GM12878 (cell line): ENCODE data around the gene PDE10A. TPM values are rescaled to one million over a fixed set of nuclear protein-coding genes. Genes with fewer than 3 reads are reported as not detected.
A peak's percentile ranks its signal among the peaks of the same experiment; 100 is the strongest.
"Not testable (repeated sequence)": the region's sequence is repeated elsewhere in the genome, so short reads cannot be mapped to it uniquely, and the experiment has no call there.

ENCODE experiments used
- ATAC-seq: fragments of 200-7000 bp; cut with Tn5 transposase; 3 replicates; pipeline ENCODE4 v1.9.1; 2020; ENCODE audit warnings: mild to moderate bottlenecking, moderate library complexity
- BruUV-seq: library from RNA; stranded (reverse); fragments of 400-500 nt; replicated peaks from 2 replicates; lab custom pipeline; 2021; lab: Mats Ljungman, UMichigan
- CTCF ChIA-PET: fragments of 300-600 bp; sonication (Branson Sonifier 250); formaldehyde crosslinking; extraction: SDS; loops from one replicate; lab custom pipeline; 2021; ENCODE audit warnings: inconsistent platforms; lab: Yijun Ruan, JAX
- POLR2A ChIA-PET: fragments of 350-600 bp; formaldehyde crosslinking; extraction: SDS; loops from one replicate; lab custom pipeline; 2021; ENCODE audit warnings: inconsistent platforms; lab: Charles Lee
- RAD21 ChIA-PET: fragments of 300-600 bp; sonication (Branson Sonifier 250); formaldehyde crosslinking; loops from one replicate; lab custom pipeline; 2023; ENCODE audit warnings: antibody characterized with exemption; ENCODE audit not compliant: unreplicated experiment; lab: Charles Lee
- SMC1A ChIA-PET: fragments of 300-600 bp; sonication (Branson Sonifier 250); formaldehyde crosslinking; loops from one replicate; lab custom pipeline; 2023; ENCODE audit not compliant: unreplicated experiment, uncharacterized antibody; lab: Charles Lee
- DNase-seq: peaks from one replicate; pipeline ENCODE4 v3.0.0-alpha.2; 2011; ENCODE audit warnings: low read depth, low spot score
- FAIRE-seq: peaks from 3 replicates; lab custom pipeline; 2011; peaks lifted over from hg19 to GRCh38; lab: Jason Lieb, UNC
- H2AFZ ChIP-seq: 2 replicates; pipeline ENCODE4 v1.6.0; 2011; ENCODE audit warnings: low read depth, low read length, control low read depth; ENCODE audit not compliant: control insufficient read depth
- H3K27ac ChIP-seq: 2 replicates; pipeline ENCODE4 v1.5.1; 2011; ENCODE audit warnings: control low read depth; ENCODE audit not compliant: control insufficient read depth, insufficient read depth
- H3K27me3 ChIP-seq, 2 experiments: replicated peaks in 1 of 2; 2 replicates each; pipeline versions ENCODE4 v1.6.0 to v1.6.1; 2011; ENCODE audit warnings: low read length in 1 of 2; ENCODE audit not compliant: control insufficient read depth in 2 of 2, insufficient read depth in 2 of 2
- H3K36me3 ChIP-seq, 2 experiments: 2 replicates each; pipeline ENCODE4 v1.5.1; 2011; ENCODE audit warnings: low read length in 1 of 2; ENCODE audit not compliant: control insufficient read depth in 2 of 2, insufficient read depth in 2 of 2
- H3K4me1 ChIP-seq: 2 replicates; pipeline ENCODE4 v1.6.1; 2011; ENCODE audit warnings: mild to moderate bottlenecking, low read length, moderate library complexity, mixed read lengths; ENCODE audit not compliant: control insufficient read depth, insufficient read depth
- H3K4me2 ChIP-seq: 2 replicates; pipeline ENCODE4 v1.6.0; 2011; ENCODE audit warnings: control low read depth; ENCODE audit not compliant: control insufficient read depth, insufficient read depth
- H3K4me3 ChIP-seq: fragments of 200-600 bp; sonication (generic); 2 replicates; pipeline ENCODE4 v1.5.1; 2016
- H3K79me2 ChIP-seq: 2 replicates; pipeline ENCODE4 v1.6.0; 2011; ENCODE audit warnings: low read length; ENCODE audit not compliant: control insufficient read depth, insufficient read depth
- H3K9ac ChIP-seq: 2 replicates; pipeline ENCODE4 v1.8.0; 2011; ENCODE audit warnings: low read length, control low read depth, mixed read lengths; ENCODE audit not compliant: control insufficient read depth, insufficient read depth
- H3K9me3 ChIP-seq: replicated peaks from 3 replicates; pipeline ENCODE4 v1.5.1; 2011; ENCODE audit warnings: mild to moderate bottlenecking, low read length; ENCODE audit not compliant: control insufficient read depth, insufficient read depth
- H4K20me1 ChIP-seq: 2 replicates; pipeline ENCODE4 v1.6.0; 2011; ENCODE audit not compliant: control insufficient read depth, insufficient read depth
- NFYB ChIP-seq: IDR thresholded peaks from 2 replicates; pipeline ENCODE4 v1.6.1; 2011; ENCODE audit warnings: low read depth, mild to moderate bottlenecking, low read length, improper control_type of control experiment, moderate library complexity; ENCODE audit not compliant: insufficient read depth
- PML ChIP-seq: IDR thresholded peaks from 2 replicates; pipeline ENCODE4 v1.6.1; 2012; ENCODE audit warnings: low read length, inconsistent platforms
- SIN3A ChIP-seq: IDR thresholded peaks from 2 replicates; pipeline ENCODE4 v1.6.1; 2012; ENCODE audit warnings: low read depth, low read length, improper control_type of control experiment
- SIX5 ChIP-seq: IDR thresholded peaks from 2 replicates; pipeline ENCODE4 v1.6.1; 2011; ENCODE audit warnings: mild to moderate bottlenecking, low read depth, low read length, moderate library complexity; ENCODE audit not compliant: severe bottlenecking
- ZNF622 ChIP-seq: fragments of 450-650 bp; IDR thresholded peaks from 2 replicates; pipeline ENCODE4 v1.6.1; 2017; ENCODE audit warnings: mild to moderate bottlenecking, inconsistent platforms
- WGBS: methylation state at CpG from one replicate; pipeline ENCODE4 v1.1.6; 2016; ENCODE audit warnings: low lambda C conversion rate; ENCODE audit not compliant: insufficient replicate concordance, insufficient coverage; ENCODE audit errors: missing lambda C conversion rate; 5-methylcytosine and 5-hydroxymethylcytosine counted together
- in situ Hi-C: fragments of 300-500 bp; cut with MboI; formaldehyde crosslinking; loops from 9 replicates; pipeline ENCODE4 v1.14.3; 2018; ENCODE audit warnings: mixed read lengths
- intact Hi-C: fragments of 100-400 bp; cut with micrococcal nuclease; formaldehyde crosslinking; loops from one replicate; pipeline ENCODE4 v1.14.2; 2022; ENCODE audit not compliant: unreplicated experiment
- polyA plus RNA-seq, 11 experiments: library from polyadenylated mRNA; depleted of rRNA in 4 of 11; unstranded in 6 of 11; stranded (reverse) in 5 of 11; fragments of >200 nt; fragmentation: Nextera tagmentation in 4 of 11; fragmentation: Illumina TruSeq in 1 of 11; extraction: Ambion mirVana in 4 of 11; extraction: Trizol in 1 of 11; gene quantifications; 1 replicate in 1 of 11; 2 replicates in 10 of 11; pipeline versions ENCODE4 v1.2.1 to v1.2.3, GENCODE V29; 2011 to 2016; ENCODE audit warnings: inconsistent platforms in 2 of 11, missing spikeins in 2 of 11, low read depth in 1 of 11
- total RNA-seq, 4 experiments: library from RNA; depleted of rRNA in 3 of 4; stranded (reverse); fragments of >200 nt in 3 of 4; fragmentation: Illumina TruSeq in 1 of 4; extraction: Trizol in 1 of 4; gene quantifications; 2 replicates each; pipeline versions ENCODE4 v1.2.1 to v1.2.3, GENCODE V29; 2013 to 2021
- TF ChIP-seq, protein P1 (sequence below): fragments of 450-650 bp; IDR thresholded peaks from 2 replicates; pipeline ENCODE4 v1.6.1; 2017; ENCODE audit warnings: antibody characterized with exemption, mild to moderate bottlenecking, moderate library complexity

Gene PDE10A
- total and polyA plus RNA-seq, 10 of the 15 experiments (the other 5 are each of a cell fraction or from before 2014, with no cell fraction given) = under 0.01 to 1.3 (median 0.03) TPM; not detected in 2

DNA sequence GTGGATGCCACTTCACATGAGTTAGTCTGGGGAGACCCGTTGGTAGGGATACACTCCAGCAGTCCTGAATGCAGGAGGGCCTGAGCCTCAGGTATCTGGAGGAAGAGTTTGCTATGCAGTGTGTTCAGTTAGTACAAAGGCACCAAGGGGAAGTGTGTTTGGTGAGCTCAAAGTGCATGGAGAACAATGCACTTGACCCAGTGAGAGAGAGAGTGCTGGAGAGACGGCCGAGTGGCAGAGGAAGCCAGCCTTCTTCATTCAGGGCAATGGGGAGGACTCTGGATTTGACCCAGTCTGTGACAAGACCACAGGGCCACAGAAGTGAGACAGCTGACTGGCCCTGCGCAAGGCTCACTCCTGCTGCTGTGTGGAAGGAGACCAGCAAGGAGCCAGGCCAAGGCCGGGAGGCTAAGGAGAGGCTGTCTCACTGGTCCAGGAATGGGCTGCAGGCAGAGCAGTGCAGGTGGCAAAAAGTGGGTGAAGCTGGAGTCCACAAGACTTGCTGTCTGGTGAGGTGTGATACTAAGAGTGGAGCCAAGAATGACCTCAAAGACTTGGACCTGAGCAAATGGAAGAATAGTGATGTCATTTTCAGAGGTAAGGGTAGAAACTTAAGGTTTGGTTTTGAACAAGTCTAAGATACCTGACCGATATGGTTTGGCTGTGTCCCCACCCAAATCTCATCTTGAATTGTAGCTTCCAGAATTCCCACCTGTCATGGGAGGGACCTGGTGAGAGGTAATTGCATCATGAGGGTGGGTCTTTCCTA lies 38.0 kb downstream of the PDE10A start (continued):
- no peak for TF ChIP-seq SIN3A

DNA sequence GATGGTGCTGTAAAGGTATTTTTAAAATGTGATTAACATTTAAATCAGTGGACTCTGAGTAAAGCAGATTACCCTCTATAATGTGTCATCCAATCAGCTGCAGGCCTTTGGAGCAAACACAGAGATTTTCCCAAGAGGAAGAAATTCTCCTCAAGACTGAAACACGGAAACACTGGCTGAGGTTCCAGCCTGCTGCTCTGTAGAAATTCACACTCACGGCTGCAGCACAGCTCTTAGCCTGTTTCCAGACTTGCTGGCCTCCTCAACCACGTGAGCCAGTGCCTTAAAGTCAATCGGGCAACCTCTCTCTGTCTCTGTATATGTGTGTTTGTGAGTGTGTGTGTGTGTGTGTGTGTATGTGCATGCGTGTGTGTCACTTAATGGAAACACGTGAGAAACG lies 41.1 kb downstream of the PDE10A start:
- Histone ChIP-seq H3K9me3 (no peaks in the 10 kb centered on the region), H4K20me1 (no peaks in the 10 kb centered on the region), H2AFZ (no peak overlapping the region), H3K79me2 (no peaks in the 10 kb centered on the region), H3K27me3 (no peaks in the 10 kb centered on the region), H3K36me3 (no peaks in the 10 kb centered on the region), H3K4me1 (no peaks in the 10 kb centered on the region), H3K4me3 (no peak overlapping the region), H3K9ac (no peak overlapping the region), H3K27ac (no peak overlapping the region), H3K4me2 (no peak overlapping the region)
- RAD21 ChIA-PET = no interaction called here
- intact Hi-C loops (no loop called here), in situ Hi-C loops (no loop called here)
- FAIRE-seq (no peak), DNase-seq (no peak), ATAC-seq (no peak)
- TF ChIP-seq ZNF622 (no peak), PML (no peak), SIN3A (no peak), NFYB (no peak), SIX5 (no peak)
- TF ChIP-seq, protein P1, sequence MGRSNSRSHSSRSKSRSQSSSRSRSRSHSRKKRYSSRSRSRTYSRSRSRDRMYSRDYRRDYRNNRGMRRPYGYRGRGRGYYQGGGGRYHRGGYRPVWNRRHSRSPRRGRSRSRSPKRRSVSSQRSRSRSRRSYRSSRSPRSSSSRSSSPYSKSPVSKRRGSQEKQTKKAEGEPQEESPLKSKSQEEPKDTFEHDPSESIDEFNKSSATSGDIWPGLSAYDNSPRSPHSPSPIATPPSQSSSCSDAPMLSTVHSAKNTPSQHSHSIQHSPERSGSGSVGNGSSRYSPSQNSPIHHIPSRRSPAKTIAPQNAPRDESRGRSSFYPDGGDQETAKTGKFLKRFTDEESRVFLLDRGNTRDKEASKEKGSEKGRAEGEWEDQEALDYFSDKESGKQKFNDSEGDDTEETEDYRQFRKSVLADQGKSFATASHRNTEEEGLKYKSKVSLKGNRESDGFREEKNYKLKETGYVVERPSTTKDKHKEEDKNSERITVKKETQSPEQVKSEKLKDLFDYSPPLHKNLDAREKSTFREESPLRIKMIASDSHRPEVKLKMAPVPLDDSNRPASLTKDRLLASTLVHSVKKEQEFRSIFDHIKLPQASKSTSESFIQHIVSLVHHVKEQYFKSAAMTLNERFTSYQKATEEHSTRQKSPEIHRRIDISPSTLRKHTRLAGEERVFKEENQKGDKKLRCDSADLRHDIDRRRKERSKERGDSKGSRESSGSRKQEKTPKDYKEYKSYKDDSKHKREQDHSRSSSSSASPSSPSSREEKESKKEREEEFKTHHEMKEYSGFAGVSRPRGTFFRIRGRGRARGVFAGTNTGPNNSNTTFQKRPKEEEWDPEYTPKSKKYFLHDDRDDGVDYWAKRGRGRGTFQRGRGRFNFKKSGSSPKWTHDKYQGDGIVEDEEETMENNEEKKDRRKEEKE = no peak
- CTCF ChIA-PET = no interaction called here
- WGBS = 24% methylated on average over 7 of the region's 7 CpGs
- BruUV-seq = no TSS peak
- POLR2A ChIA-PET = no interaction called here
- SMC1A ChIA-PET = no interaction called here

DNA sequence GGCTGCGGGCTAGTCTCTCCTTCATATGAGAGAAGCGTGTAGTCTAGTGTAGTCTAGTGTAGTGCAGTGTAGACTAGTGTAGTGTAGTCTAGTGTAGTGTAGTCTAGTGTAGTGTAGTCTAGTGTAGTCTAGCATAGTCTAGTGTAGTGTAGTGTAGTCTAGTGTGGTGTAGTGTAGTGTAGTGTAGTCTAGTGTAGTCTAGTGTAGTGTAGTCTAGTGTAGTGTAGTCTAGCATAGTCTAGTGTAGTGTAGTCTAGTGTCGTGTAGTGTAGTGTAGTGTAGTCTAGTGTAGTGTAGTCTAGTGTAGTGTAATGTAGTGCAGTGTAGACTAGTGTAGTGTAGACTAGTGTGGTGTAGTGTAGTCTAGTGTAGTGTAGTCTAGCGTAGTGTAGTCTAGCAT lies 44.1 kb downstream of the PDE10A start:
- SMC1A ChIA-PET, DNase-seq, POLR2A ChIA-PET, H3K4me1 ChIP-seq, H3K4me2 ChIP-seq, CTCF ChIA-PET, ATAC-seq, H2AFZ ChIP-seq, in situ Hi-C loops, RAD21 ChIA-PET, H3K79me2 ChIP-seq, H3K27ac ChIP-seq, intact Hi-C loops, H4K20me1 ChIP-seq, H3K36me3 ChIP-seq, BruUV-seq, H3K9ac ChIP-seq, H3K4me3 ChIP-seq, H3K27me3 ChIP-seq, H3K9me3 ChIP-seq: not testable (repeated sequence)
- 53% methylated on average over 4 of the region's 4 CpGs for WGBS
- peak; percentile 95 for FAIRE-seq
